ENCODE measurements around the gene IST1.
"Not testable (repeated sequence)": the region's sequence is repeated elsewhere in the genome, so short reads cannot be mapped to it uniquely, and the experiment has no call there.

Gene IST1

DNA sequence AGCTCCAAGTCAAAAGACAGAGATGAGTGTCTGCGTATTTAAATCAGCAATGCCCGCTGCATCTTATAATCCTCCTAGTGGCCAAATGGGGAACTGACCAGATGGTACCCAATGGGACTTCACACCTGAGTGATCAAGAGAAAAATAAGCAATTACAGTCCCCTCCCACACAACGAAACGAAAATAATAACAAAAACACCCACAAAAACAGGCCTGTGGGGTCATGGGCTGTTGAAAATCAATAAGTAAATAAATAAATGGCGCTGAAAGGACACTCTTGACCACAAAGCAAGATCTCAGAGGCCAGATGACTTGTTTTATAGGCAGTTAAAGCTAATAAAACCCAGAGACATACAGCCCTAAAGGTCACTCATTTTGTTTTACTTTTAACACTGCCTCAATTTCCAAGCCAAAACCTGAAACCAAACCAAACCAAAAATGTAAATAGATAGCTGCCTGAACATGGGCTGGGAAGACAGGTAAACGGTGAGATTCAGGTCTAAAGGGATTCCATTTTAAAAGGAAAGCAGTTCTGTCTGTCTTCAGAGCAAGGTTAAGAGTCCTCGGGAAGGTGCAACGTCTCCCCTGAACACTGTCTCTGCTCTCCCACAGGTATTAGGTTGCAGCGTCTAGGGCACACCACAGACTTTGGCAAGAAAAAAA lies 12.7 kb upstream of the IST1 start:
- DNase-seq (ENCODE audit: low read depth): peak; percentile 65

DNA sequence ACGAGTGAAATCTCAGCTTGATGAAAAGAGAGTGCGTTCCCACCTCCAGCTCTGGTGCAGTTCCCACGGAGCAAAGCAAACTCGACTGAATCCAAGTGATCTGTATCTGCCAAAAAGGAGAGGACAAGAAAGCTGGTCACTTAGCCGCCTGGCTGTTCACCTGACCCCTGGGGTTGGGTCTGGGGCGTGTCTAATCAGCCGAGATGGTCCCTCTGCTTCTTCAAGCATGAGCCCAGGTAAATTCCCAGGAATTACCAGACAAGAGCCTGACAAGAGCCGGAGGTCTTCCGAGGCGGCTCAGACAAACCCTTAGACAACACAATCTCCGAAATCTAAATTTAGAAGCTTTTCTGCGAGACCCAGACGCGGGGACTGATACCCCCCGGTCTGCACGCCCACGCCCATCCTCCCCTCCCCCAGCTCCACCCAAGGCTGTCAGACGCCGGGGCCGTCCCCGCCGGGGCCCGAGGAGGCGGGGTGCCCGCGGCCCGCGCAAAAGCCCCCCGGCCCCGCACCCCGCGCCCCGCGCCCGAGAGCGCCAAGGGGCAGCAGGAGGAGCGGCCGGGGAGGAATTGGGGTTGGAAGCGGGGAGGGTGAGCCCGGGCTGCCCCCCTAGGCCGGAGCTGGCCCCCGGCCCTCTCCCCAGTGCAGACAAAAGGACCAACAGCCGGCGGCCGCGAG lies 12.0 kb upstream of the IST1 start:
- DNase-seq (ENCODE audit: low read depth): no peak

DNA sequence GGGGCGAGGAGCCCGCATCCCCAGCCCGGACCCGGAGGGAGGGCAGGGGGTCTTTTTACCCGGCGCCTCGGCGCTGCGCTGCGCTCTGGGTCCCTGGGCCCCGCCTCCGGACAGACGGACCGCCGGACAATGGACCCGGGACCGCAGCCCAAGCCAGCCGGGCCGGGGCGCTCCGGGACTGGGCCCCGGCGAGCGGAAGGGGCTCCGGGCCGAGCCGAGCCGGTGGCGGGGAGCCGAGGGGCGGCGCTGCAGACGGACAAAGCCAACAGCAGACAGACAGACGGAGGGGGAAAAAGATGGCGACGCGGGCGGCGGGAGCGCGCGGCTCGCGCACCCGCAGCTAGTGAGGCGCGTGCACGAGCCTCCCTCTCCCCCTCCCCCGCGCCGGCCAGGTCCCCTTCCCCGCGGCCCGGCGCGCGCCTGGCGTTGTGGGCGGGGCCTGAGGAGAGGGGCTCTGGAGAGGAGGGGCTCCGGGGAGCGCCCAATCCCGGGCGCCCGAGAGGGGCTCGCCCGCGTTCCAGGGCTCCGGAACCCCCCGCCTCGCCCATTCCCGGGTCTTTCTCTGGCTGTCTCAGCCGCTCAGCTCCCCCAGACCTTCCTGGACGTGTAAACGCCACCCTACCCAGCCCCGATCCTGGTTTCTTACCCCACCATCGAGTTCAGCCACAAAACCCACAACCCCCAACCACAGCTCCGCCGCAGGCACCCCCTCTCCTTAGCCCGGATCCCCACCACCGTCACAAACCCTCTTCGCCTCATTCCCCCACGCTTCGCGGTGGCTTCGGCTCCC lies 11.3 kb upstream of the IST1 start, which contains the start of gene ZNF821:
TSS of gene ZNF821 (minus strand) at position 334 of the 790 bp plus-strand sequence. CDS start 4,236 bp downstream, outside the sequence.
- DNase-seq (ENCODE audit: low read depth): peak; percentile 67

DNA sequence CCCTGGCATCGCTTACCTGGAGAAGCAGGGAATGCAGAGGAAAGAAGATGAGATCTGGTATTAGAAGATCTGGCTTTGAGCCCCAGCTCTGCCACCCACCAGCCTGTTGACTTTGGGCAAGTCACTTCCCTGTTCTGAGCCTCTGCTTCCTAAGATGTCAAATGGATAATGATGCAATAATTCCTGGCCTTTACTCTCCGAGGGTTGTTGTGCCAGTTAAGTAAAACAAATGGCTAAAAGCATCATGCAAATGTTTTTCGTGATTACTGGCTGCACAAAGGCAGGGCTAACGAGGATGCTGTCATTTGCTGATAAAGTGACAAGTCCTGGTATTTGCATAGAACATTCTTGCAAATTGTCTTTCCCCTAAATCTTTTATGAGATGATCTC lies 10.1 kb upstream of the IST1 start:
- no peak for DNase-seq (ENCODE audit: low read depth)

DNA sequence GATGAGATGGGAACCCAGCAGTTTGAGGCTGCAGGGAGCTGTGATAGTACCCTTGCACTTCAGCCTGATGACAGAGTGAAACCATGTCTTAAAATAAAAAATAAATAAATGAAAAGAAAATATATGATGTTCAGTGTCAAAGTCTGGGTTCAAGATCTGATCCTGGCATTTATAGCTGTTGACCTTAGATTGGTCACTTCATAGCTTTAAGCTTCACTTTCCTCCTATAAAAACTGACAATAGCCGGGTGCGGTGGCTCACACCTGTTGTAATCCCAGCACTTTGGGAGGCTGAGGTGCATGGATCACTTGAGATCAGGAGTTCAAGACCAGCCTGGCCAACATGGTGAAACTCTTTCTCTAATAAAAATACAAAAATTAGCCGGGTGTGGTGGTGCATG lies 6.2 kb upstream of the IST1 start:
- no peak for DNase-seq (ENCODE audit: low read depth)

DNA sequence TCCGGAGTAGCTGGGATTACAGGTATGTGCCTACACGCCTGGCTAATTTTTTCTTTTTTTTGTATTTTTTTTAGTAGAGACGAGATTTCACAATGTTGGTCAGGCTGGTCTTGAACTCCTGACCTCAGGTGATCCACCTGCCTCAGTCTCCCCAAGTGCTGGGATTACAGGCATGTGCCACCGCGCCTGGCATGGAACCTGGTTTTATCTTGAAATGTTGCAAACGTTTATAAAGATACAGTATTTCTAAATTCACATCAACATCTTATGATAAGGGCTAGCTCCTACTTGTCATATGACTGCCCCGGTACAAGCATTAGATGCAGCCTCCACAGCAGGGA lies 1.5 kb upstream of the IST1 start:
- no peak for DNase-seq (ENCODE audit: low read depth)

DNA sequence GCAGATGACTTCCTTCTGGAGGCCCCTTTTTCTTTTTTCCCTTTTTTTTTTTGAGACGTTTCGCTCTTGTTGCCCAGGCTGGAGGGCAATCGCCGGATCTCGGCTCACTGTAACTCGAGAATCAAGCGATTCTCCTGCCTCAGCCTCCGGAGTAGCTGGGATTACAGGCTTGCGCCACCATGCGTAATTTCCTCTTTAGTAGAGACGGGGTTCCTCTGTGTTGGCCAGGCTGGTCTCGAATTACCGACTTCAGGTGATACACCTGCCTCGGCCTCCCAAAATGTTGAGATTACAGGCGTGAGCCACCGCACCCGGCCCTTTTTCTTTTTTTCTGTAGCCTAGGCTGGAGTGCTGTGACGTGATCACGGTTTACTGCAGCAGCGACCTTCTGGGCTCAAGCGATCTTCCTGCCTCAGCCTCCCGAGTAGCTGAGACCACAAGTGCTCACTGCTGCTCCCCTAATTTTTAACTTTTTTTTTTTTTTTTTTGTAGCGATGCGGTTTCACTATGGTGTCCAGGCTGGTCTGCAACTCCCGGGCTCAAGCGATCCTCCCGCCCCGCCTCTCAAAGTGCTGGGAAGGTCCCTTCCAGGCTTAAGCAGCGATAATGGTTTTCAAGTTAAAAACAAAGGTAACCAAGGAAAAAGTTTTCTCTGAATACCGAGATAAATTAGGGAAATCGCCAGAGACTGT lies 956 bp upstream of the IST1 start:
- DNase-seq (ENCODE audit: low read depth): peak; percentile 66

DNA sequence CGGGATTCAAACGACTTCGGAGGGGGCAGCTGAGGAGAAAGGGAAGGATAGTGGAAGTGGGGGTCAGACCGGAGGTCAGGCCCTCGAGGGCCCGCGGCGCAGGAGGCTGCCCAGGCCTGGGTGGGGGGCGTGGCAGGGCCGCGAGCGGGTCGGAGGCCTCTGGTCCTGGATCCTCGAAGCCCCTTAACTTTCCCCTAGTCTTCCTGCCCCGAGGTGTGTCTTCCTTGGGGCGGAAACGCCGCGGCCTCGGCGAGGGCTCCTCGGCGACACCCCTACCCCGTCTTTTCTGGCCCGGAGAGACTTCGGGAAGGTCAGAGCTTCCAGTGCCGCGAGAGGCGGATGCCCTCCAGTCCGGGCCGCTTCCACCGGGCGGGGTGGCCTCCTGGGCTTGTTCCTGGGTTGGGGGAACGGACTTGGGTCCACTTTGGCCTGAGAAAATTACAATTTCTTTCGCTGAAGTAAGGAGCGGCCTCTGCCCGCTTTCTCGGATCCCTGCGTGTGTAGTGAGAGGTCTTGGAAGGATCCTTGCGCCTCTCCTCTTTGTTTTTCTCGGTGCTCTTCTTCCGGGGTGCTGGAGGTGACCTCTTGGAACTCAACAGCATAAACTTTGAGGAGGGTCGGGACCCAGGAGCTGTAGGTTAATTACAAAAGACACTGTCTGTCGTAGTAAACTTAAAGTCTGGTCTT lies 491 bp downstream of the IST1 start:
- DNase-seq (ENCODE audit: low read depth): peak; percentile 56

DNA sequence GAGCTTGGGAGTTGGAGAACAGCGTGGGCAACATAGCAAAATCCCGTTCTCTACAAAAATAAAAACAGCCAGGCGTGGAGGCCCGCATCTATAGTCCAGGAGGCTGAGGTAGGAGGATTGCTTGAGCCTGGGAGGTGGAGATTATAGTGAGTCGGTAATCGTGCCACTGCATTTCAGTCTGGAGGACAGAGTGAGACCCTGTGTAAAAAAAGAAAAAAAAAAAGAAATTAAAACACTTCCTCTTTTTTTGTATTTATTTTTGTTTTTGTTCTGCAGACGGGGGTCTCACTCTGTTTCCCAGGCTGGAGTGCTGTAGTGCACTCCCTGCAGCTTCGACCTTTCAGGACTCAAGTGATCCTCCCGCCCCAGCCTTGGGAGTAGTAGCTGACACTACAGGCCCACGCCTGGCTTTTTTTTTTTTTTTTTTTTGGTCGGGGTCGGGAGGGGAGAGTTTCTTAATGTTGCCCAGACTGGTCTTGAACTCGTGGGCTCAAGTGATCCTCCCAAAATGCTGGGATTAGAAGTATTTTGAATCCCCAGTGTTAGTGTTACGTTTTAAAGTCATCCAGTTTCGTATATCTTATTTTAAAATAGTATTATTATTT lies 1.5 kb downstream of the IST1 start:
- DNase-seq (ENCODE audit: low read depth): no peak

DNA sequence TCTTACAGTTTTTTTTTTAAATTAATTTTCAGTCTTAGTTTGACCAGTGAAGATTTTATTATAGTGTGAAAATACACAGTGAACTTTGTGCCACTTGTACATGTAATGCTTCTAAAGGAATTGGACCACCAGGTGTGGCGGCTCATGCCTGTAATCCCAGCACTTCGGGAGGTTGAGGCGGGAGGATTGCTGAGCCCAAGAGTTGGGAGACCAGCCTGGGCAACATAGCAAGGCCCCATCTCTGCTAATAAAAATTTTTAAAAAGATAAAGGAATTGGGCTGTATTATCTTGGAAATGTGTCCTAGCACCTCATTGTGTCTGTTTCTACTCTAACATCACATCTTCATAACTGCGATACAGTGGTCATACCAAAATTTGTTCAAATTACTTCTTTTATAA lies 3.8 kb downstream of the IST1 start:
- DNase-seq (ENCODE audit: low read depth): no peak

DNA sequence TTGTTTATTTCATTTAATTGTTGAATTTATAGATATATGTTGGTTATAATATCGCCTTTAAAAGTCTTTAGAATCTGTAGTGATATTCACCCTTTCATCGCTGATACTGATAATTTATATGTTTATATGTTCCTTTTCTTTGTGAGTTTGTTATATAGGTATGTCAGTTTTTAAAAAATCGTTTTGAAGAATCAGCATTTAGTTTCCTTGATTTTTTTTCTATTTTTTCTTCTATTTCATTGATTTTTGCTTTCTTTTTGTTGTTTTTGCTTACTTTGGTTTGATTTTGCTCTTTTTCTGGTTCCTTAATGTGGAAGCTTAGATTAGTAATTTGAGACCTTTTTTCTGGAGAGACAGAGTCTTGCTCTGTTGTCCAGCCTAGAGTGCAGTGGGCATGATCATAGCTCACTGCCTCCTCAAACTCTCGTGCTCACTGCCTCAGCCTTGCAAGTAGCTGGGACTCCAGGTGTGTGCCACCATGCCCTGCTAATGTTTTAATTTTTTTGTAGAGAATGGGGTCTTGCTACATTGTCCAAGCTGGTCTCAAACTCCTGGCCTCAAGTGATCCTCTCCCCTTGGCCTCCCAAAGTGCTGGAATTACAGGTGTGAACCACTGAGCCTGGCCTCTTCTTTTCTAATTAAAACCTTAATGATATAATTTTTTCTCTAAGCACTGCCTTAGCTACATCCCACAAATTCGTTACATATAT lies 7.5 kb downstream of the IST1 start:
- DNase-seq (ENCODE audit: low read depth): no peak

DNA sequence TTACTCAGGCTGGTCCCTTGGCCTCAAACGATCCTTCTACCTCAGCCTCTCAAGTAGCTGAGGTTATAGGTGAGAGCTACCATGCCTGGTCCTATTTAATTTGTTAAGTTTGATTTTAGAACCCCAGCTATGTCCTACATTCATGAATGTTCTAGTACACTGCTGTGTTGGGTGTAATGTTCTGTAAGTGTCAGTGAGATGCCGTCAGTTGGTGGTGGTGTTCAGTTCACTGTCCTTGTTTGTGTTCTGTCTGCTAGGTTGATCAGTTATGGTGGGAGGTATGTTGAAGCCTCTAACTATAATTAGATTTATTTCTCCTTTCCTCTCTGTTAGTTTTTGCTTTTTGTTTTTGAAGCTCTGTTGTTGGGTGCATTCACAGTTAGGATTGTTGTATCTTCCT lies 8.3 kb downstream of the IST1 start:
- DNase-seq (ENCODE audit: low read depth): no peak

DNA sequence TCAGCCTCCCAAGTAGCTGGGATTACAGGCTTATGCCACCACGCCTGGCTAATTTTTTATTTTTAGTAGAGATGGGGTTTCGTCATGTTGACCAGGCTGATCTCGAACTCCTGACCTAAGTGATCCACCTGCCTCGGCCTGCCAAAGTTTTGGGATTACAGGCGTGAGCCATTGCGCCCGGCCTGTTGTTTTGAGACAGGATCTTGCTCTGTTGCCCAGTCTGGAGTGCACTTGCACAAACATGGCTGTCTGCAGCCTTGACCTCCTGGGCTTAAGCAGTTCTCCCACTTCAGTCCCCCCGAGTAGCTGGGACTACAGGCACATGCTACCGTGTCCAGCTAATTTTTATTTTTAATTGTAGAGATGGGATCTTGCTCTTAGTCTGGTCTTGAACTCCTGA lies 8.9 kb downstream of the IST1 start:
- DNase-seq (ENCODE audit: low read depth): no peak

DNA sequence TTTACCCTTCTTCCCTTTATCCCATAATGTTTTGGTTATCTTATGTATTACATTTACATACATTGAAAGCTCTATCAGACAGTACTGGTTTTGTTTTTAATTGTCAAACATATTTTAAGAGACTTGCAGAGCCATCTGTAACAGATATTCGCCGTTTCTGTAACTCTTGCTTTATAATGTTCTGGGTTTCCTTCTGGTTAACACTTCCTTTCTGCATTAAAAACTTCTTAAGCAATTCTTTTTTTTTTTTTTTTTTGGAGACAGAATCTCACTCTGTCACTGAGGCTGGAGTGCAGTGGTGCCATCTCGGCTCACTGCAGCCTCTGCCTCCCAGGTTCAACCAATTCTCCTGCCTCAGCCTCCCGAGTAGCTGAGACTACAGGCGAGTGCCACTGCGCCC lies 10.4 kb downstream of the IST1 start:
- DNase-seq (ENCODE audit: low read depth): not testable (repeated sequence)

DNA sequence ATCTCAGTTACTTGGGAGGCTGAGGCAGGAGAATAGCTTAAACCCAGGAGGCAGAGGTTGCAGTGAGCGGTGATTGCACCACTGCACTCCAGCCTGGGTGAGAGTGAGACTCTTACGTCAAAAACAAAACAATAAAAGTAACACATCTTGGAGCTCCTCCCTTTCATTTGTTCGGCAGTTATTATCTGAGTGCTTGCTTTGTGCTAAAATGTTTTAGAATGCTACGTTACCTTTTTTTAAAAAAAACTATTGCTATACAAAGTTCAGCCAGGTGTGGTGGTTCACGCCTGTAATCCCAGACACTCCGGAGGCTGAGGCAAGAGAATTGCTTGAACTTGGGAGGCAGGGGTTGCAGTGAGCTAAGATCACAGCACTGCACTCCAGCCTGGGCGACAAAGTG lies 15.8 kb downstream of the IST1 start:
- DNase-seq (ENCODE audit: low read depth): no peak

DNA sequence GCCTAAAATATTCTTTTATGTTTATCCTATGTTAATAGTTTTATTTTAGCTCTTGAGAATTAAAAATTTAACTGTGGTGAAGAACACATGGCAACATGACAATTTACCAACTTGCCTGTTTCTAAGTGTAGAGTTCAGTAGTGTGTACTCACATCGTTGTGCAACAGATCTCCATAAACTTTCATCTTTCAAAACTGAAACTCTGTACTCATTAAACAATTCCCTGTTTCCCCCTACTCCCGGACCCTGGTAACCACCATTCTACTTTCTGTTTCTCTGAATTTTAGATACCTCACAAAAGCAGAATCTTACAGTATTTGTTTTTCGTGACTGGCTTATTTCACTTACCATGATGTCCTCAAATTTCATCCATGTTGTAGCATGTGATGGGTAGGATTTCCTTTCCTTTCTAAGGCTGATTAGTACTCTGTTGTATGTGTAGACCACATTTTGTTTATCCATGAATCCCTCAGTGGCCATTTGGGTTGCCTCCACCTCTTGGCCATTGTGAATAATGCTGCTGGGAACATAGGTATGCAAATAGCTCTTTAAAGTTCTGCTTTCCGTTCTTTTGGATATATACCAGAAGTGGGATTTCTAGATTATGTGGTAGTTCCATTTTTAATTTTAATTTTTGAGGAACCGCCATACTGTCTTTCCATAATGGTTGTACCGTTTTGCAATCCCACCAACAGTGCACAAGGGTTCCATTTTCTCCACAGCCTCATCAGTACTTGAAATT lies 17.4 kb downstream of the IST1 start:
- no peak for DNase-seq (ENCODE audit: low read depth)

DNA sequence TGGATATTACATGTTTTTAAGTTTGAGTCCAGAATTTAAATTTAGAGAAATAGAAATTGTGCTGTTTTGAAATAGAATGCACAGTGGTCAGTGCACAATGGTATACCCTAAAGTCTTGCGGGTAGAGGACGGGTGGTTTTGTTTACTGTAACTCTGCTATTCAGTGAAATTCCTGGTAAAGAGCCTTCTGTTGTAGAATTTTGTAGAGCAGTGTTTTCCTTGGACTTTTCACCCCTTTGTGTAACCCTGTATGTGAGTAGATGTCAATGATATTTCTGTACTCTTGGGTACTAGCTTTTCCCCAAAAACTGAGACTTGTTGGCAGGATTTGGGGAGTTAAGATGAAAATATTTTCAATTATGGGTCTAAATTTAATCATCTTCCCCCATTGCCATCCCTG lies 19.5 kb downstream of the IST1 start:
- DNase-seq (ENCODE audit: low read depth): no peak

DNA sequence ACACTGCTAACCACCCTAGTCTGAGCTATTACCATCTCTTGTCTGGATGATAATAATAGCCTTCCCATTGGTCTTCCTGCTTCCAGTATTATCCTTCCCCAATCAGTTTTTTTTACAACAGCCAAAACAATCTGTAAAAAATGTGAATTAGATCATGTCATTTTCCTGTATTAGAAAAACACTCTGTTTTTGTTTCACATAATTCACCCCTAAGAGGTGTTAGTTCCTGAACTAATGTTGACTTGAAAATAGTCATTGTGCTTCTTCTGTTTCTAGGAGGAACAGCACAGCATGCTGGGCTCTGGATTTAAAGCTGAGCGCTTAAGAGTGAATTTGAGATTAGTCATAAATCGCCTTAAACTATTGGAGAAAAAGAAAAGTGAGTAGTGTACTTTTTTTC lies 20.0 kb downstream of the IST1 start:
- DNase-seq (ENCODE audit: low read depth): no peak

DNA sequence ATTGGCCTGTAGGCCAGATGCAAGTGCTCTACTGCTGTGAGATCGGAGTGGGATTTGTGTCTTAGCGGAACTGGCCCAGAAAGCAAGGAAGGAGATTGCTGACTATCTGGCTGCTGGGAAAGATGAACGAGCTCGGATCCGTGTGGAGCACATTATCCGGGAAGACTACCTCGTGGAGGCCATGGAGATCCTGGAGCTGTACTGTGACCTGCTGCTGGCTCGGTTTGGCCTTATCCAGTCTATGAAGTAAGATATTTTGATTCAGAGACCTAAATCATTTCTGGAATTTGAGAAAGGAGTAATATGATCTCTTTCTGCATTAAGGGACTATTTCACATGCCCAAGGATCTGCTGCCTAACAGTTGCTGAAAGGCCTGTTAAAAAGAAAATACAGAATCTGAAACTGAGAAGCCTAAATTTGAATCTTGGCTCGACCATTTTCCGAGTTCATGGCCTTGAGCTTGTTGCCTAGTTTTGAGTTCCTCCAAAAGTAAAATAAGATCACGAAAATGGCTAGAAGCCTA lies 21.1 kb downstream of the IST1 start:
- DNase-seq (ENCODE audit: low read depth): peak; percentile 48

DNA sequence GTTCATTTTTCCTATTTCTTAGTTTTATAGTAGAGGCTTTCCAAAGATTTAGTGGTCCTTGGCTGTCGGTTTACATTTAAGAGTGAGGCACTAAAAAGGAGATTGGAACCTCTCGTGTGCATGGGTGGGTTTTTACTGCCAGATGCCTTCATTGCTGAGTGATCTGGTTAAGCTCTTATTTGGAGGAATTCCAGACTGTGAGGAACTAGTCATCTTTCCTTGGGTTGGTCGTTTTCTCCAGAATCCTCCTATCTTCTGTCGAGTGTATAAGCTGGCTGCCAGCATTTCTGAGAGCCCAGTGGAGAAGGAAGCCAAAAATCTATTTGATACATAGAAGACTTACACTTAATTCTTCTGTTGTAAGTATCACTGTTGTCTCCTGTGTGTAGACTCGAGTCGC lies 22.6 kb downstream of the IST1 start:
- DNase-seq (ENCODE audit: low read depth): peak; percentile 12

All from fibroblast of gingiva (primary cell).